Panc1 (cell line): ENCODE measurements around the gene ANGPTL4. TPM values are rescaled to one million over a fixed set of nuclear protein-coding genes. Genes with fewer than 3 reads are reported as not detected.

ENCODE experiments used
- ATAC-seq: fragments of 200-7000 bp; cut with Tn5 transposase; 2 replicates; pipeline ENCODE4 v1.9.1; 2020; ENCODE audit warnings: mild to moderate bottlenecking, moderate library complexity
- BruUV-seq: library from RNA; stranded (reverse); fragments of 400-500 nt; replicated peaks from 2 replicates; lab custom pipeline; 2021; lab: Mats Ljungman, UMichigan
- CTCF ChIA-PET: fragments of 300-600 bp; sonication (Branson Sonifier 250); formaldehyde crosslinking; loops from one replicate; lab custom pipeline; 2022; ENCODE audit warnings: antibody characterized with exemption; lab: Charles Lee
- POLR2A ChIA-PET: fragments of 300-600 bp; sonication (Branson Sonifier 250); formaldehyde crosslinking; loops from one replicate; lab custom pipeline; 2022; ENCODE audit warnings: antibody characterized with exemption; lab: Charles Lee
- DNase-seq: peaks from one replicate; pipeline ENCODE4 v3.0.0-alpha.2; 2010; ENCODE audit warnings: low read depth, low spot score
- H3K27ac ChIP-seq: 2 replicates; pipeline ENCODE4 v1.5.1; 2011; ENCODE audit warnings: mild to moderate bottlenecking, low read length, inconsistent platforms
- H3K27me3 ChIP-seq: fragments of 200-500 bp; sonication (Bioruptor generic); 2 replicates; pipeline ENCODE4 v1.6.0; 2014; ENCODE audit warnings: low read length, inconsistent platforms; ENCODE audit not compliant: control insufficient read depth, insufficient read depth
- H3K36me3 ChIP-seq: fragments of 200-500 bp; sonication (Bioruptor generic); 2 replicates; pipeline ENCODE4 v1.5.1; 2014; ENCODE audit warnings: inconsistent platforms, mild to moderate bottlenecking, low read length, moderate library complexity; ENCODE audit not compliant: control insufficient read depth, insufficient read depth
- H3K4me1 ChIP-seq: 2 replicates; pipeline ENCODE4 v1.5.1; 2011; ENCODE audit warnings: inconsistent platforms, mild to moderate bottlenecking, low read length, moderate library complexity; ENCODE audit not compliant: control insufficient read depth, insufficient read depth
- H3K4me3 ChIP-seq, 2 experiments: 2 replicates each; pipeline ENCODE4 v1.5.1; 2011 to 2012; ENCODE audit warnings: low read depth in 2 of 2, low read length in 2 of 2, mild to moderate bottlenecking in 2 of 2, inconsistent platforms in 1 of 2, moderate library complexity in 1 of 2
- H3K9me3 ChIP-seq: fragments of 200-500 bp; sonication (Bioruptor generic); 2 replicates; pipeline ENCODE4 v1.5.1; 2014; ENCODE audit warnings: low read depth, mild to moderate bottlenecking, inconsistent platforms, low read length, moderate library complexity; ENCODE audit not compliant: control insufficient read depth, insufficient read depth
- CTCF ChIP-seq: fragments of 450-650 bp; IDR thresholded peaks from 2 replicates; pipeline ENCODE4 v1.5.1; 2017; ENCODE audit warnings: mild to moderate bottlenecking
- POLR2AphosphoS5 ChIP-seq: IDR thresholded peaks from 2 replicates; pipeline ENCODE4 v1.6.1; 2012; ENCODE audit warnings: mild to moderate bottlenecking, low read depth, low read length, moderate library complexity
- SIN3A ChIP-seq: IDR thresholded peaks from 2 replicates; pipeline ENCODE4 v1.6.1; 2012; ENCODE audit warnings: low read depth, mild to moderate bottlenecking, low read length, moderate library complexity, borderline replicate concordance; ENCODE audit not compliant: insufficient read depth
- TCF7L2 ChIP-seq: IDR thresholded peaks from 2 replicates; pipeline ENCODE4 v1.6.1; 2011; ENCODE audit warnings: mild to moderate bottlenecking, low read depth, low read length, inconsistent platforms
- in situ Hi-C: cut with HindIII; loops from 2 replicates; pipeline ENCODE4 v1.10.0; 2016; ENCODE audit warnings: low sequenced_read_pairs, low pct_unique_long_range_greater_than_20kb
- intact Hi-C: fragments of 100-400 bp; cut with micrococcal nuclease; formaldehyde crosslinking; loops from one replicate; pipeline ENCODE4 v1.10.0; 2022; ENCODE audit not compliant: unreplicated experiment
- microRNA-seq: library from miRNA; unstranded; fragments of <30 nt; microRNA quantifications from one replicate; pipeline ENCODE4 v1.1.0, GENCODE V29; 2020; ENCODE audit not compliant: unreplicated experiment
- total RNA-seq: library from RNA; stranded (reverse); gene quantifications from one replicate; pipeline ENCODE4 v1.2.1, GENCODE V29; 2021; ENCODE audit not compliant: unreplicated experiment
- TF ChIP-seq, protein P1 (sequence below), 2 experiments: IDR thresholded peaks; 2 replicates each; pipeline ENCODE4 v1.6.1; 2011 to 2012; ENCODE audit warnings: low read depth in 2 of 2, control low read depth in 1 of 2, low read length in 1 of 2, mild to moderate bottlenecking in 1 of 2, moderate library complexity in 1 of 2; ENCODE audit not compliant: insufficient read depth in 1 of 2

The ANGPTL4 gene
- total RNA-seq, 1 experiment from 2014 or later, result 46.6 TPM

DNA sequence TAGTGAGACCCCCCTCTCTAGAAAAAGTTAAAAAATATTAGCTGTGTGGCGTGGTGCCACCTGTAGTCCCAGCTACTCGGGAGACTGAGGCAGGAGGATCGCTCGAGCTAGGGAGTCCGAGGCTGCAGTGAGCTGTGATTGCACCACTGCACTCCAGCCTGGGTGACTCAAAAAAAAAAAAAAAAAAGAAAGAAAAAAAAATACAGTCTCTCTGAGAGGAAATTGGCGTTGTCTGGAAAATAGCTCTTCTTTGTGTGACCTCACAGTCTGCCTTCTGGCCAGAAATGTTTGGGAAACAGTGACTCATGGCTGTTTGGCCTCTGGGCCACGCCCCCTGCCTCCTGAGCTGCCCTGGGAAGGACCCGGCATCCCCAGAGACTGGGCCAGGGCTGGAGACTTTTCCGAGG is 59.9 kb downstream of the ANGPTL4 start:
- in situ Hi-C loops (no loop called here), intact Hi-C loops (no loop called here)
- no TSS peak for BruUV-seq
- peaks cover 5% of the 10 kb centered on the region; the same call in 1 of the 2 replicates for H3K4me1 ChIP-seq
- DNase-seq (peak; percentile 57), ATAC-seq (peak; percentile 95)
- H3K36me3 ChIP-seq, result no peaks in the 10 kb centered on the region
- no peak overlapping the region for H3K27ac ChIP-seq
- POLR2A ChIA-PET, result no interaction called here
- H3K27me3 ChIP-seq, result no peaks in the 10 kb centered on the region
- CTCF ChIA-PET, result no interaction called here
- TF ChIP-seq POLR2AphosphoS5 (no peak), TCF7L2 (no peak), CTCF (no peak), SIN3A (no peak)
- TF ChIP-seq, protein P1, sequence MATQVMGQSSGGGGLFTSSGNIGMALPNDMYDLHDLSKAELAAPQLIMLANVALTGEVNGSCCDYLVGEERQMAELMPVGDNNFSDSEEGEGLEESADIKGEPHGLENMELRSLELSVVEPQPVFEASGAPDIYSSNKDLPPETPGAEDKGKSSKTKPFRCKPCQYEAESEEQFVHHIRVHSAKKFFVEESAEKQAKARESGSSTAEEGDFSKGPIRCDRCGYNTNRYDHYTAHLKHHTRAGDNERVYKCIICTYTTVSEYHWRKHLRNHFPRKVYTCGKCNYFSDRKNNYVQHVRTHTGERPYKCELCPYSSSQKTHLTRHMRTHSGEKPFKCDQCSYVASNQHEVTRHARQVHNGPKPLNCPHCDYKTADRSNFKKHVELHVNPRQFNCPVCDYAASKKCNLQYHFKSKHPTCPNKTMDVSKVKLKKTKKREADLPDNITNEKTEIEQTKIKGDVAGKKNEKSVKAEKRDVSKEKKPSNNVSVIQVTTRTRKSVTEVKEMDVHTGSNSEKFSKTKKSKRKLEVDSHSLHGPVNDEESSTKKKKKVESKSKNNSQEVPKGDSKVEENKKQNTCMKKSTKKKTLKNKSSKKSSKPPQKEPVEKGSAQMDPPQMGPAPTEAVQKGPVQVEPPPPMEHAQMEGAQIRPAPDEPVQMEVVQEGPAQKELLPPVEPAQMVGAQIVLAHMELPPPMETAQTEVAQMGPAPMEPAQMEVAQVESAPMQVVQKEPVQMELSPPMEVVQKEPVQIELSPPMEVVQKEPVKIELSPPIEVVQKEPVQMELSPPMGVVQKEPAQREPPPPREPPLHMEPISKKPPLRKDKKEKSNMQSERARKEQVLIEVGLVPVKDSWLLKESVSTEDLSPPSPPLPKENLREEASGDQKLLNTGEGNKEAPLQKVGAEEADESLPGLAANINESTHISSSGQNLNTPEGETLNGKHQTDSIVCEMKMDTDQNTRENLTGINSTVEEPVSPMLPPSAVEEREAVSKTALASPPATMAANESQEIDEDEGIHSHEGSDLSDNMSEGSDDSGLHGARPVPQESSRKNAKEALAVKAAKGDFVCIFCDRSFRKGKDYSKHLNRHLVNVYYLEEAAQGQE (IDR thresholded peaks at IDR 0.05; ENCODE audit: insufficient read depth in 1 of 2, low read depth in 2 of 2, low read length in 1 of 2), result no peak
- no peak overlapping the region for H3K4me3 ChIP-seq
- H3K9me3 ChIP-seq, result no peaks in the 10 kb centered on the region

Small RNA genes lying within 50 kb of the gene (microRNA-seq; reads per million reads assigned to microRNA genes)
- gene MIR4999, result 1.9 reads per million

Other genes with a start within 250 kb of the ANGPTL4 start
- gene FBN3, start 214.6 kb upstream of the ANGPTL4 start, total RNA-seq, result 0.10 TPM
- 11.6 TPM for gene CERS4, start 154.8 kb upstream of the ANGPTL4 start, total RNA-seq
- 120 TPM for gene CD320, start 55.8 kb upstream of the ANGPTL4 start, total RNA-seq
- gene NDUFA7, start 42.8 kb upstream of the ANGPTL4 start, total RNA-seq, result 36.8 TPM
- gene RPS28, start 42.7 kb upstream of the ANGPTL4 start, total RNA-seq, result 1,096 TPM
- 1.2 TPM for gene KANK3, start 20.9 kb upstream of the ANGPTL4 start, total RNA-seq
- 135 TPM for gene RAB11B, start 26.2 kb downstream of the ANGPTL4 start, total RNA-seq
- gene MARCHF2, start 49.1 kb downstream of the ANGPTL4 start, total RNA-seq, result 32.6 TPM
- gene HNRNPM, start 80.8 kb downstream of the ANGPTL4 start, total RNA-seq, result 225 TPM
- gene PRAM1, start 138.5 kb downstream of the ANGPTL4 start, total RNA-seq, result 0.15 TPM
- gene ZNF414, start 150.0 kb downstream of the ANGPTL4 start, total RNA-seq, result 37.1 TPM
- gene MYO1F, start 213.3 kb downstream of the ANGPTL4 start, total RNA-seq, result 0.33 TPM
- 10.0 TPM for gene ADAMTS10, start 246.6 kb downstream of the ANGPTL4 start, total RNA-seq